Neuronal stem cell (in vitro differentiated cells): ENCODE data around the gene WFDC12. TPM values are rescaled to one million over a fixed set of nuclear protein-coding genes. Genes with fewer than 3 reads are reported as not detected.

Experiments used
- DNase-seq: peaks from one replicate; pipeline ENCODE4 v3.0.0-alpha.2; 2013; ENCODE audit warnings: low spot score
- H2AFZ ChIP-seq: one replicate; pipeline ENCODE4 v1.6.1; 2013; ENCODE audit warnings: mild to moderate bottlenecking, low read length, inconsistent platforms
- H2AK5ac ChIP-seq: 2 replicates; pipeline ENCODE4 v1.6.1; 2013; ENCODE audit warnings: low read depth, mild to moderate bottlenecking, inconsistent platforms, low read length, moderate library complexity, mixed read lengths
- H2BK120ac ChIP-seq: 2 replicates; pipeline ENCODE4 v1.6.1; 2013; ENCODE audit warnings: low read depth, mild to moderate bottlenecking, inconsistent platforms, low read length, moderate library complexity, mixed read lengths
- H2BK12ac ChIP-seq: one replicate; pipeline ENCODE4 v1.6.1; 2013; ENCODE audit warnings: low read length, inconsistent platforms
- H2BK15ac ChIP-seq: 2 replicates; pipeline ENCODE4 v1.6.1; 2013; ENCODE audit warnings: mild to moderate bottlenecking, low read length, inconsistent platforms, mixed read lengths
- H2BK5ac ChIP-seq: one replicate; pipeline ENCODE4 v1.6.1; 2013; ENCODE audit warnings: inconsistent platforms, mild to moderate bottlenecking, low read length, moderate library complexity
- H3K14ac ChIP-seq: one replicate; pipeline ENCODE4 v1.6.1; 2013; ENCODE audit warnings: low read length, inconsistent platforms
- H3K18ac ChIP-seq: 2 replicates; pipeline ENCODE4 v1.6.1; 2013; ENCODE audit warnings: low read length, inconsistent platforms
- H3K23ac ChIP-seq: 2 replicates; pipeline ENCODE4 v1.6.1; 2013; ENCODE audit warnings: low read depth, mild to moderate bottlenecking, mixed read lengths, low read length, inconsistent platforms; ENCODE audit not compliant: poor library complexity
- H3K27ac ChIP-seq: replicated peaks from 3 replicates; pipeline ENCODE4 v1.5.1; 2013; ENCODE audit warnings: low read length, inconsistent platforms
- H3K27me3 ChIP-seq, 3 experiments: 2 replicates each; pipeline ENCODE4 v1.6.1; 2013; ENCODE audit warnings: low read length in 3 of 3, mild to moderate bottlenecking in 2 of 3, inconsistent platforms in 1 of 3, low read depth in 1 of 3, mixed read lengths in 1 of 3, moderate library complexity in 1 of 3; ENCODE audit not compliant: control insufficient read depth in 3 of 3, insufficient read depth in 3 of 3
- H3K36me3 ChIP-seq, 2 donors: replicated peaks in 1 of 2; 2 replicates each; pipeline ENCODE4 v1.6.1; 2013; ENCODE audit warnings: low read length in 2 of 2; ENCODE audit not compliant: control insufficient read depth in 2 of 2, insufficient read depth in 2 of 2
- H3K4ac ChIP-seq: 2 replicates; pipeline ENCODE4 v1.6.1; 2013; ENCODE audit warnings: inconsistent platforms, mild to moderate bottlenecking, low read length, moderate library complexity
- H3K4me1 ChIP-seq, 2 donors: 1 replicate in 1 of 2; 2 replicates in 1 of 2; pipeline ENCODE4 v1.6.1; 2013; ENCODE audit warnings: low read length in 2 of 2, low read depth in 1 of 2; ENCODE audit not compliant: control insufficient read depth in 2 of 2, insufficient read depth in 1 of 2
- H3K4me2 ChIP-seq: one replicate; pipeline ENCODE4 v1.6.1; 2013; ENCODE audit warnings: mild to moderate bottlenecking, low read length, inconsistent platforms; ENCODE audit not compliant: insufficient read depth, poor library complexity, severe bottlenecking
- H3K4me3 ChIP-seq, 2 donors: 2 replicates each; pipeline ENCODE4 v1.5.1; 2013; ENCODE audit warnings: low read length in 2 of 2, mild to moderate bottlenecking in 2 of 2, inconsistent platforms in 1 of 2, moderate library complexity in 1 of 2
- H3K79me1 ChIP-seq: one replicate; pipeline ENCODE4 v1.6.1; 2013; ENCODE audit warnings: low read depth, mild to moderate bottlenecking, inconsistent platforms, low read length, moderate library complexity
- H3K9ac ChIP-seq: one replicate; pipeline ENCODE4 v1.6.1; 2013; ENCODE audit warnings: mild to moderate bottlenecking, low read depth, low read length, inconsistent platforms; ENCODE audit not compliant: poor library complexity
- H3K9me3 ChIP-seq, 2 donors: replicated peaks in 1 of 2; 2 replicates each; pipeline versions ENCODE3 to v1.6.1; 2013; ENCODE audit warnings: low read length in 2 of 2, mild to moderate bottlenecking in 2 of 2, inconsistent platforms in 1 of 2, low read depth in 1 of 2, mixed read lengths in 1 of 2, moderate library complexity in 1 of 2; ENCODE audit not compliant: control insufficient read depth in 2 of 2, insufficient read depth in 1 of 2
- H4K8ac ChIP-seq: one replicate; pipeline ENCODE4 v1.6.1; 2013; ENCODE audit warnings: low read depth, mild to moderate bottlenecking, inconsistent platforms, low read length, moderate library complexity
- H4K91ac ChIP-seq: one replicate; pipeline ENCODE4 v1.6.1; 2013; ENCODE audit warnings: low read length, low read depth, mild to moderate bottlenecking, inconsistent platforms; ENCODE audit not compliant: poor library complexity
- WGBS, 2 donors: extraction: QIAGEN DNeasy Blood & Tissue Kit; methylation state at CpG; one replicate each; pipeline ENCODE4 v1.1.7; 2013; ENCODE audit warnings: missing lambda C conversion rate in 2 of 2, mixed read lengths in 1 of 2; ENCODE audit not compliant: insufficient read length in 2 of 2, insufficient replicate concordance in 1 of 2; ENCODE audit errors: extremely low coverage in 2 of 2; 5-methylcytosine and 5-hydroxymethylcytosine counted together
- polyA plus RNA-seq, 2 experiments: library from polyadenylated mRNA; stranded (reverse); fragments of 200-250 nt; gene quantifications; one replicate each; pipeline ENCODE4 v1.2.3, GENCODE V29; 2013

Gene WFDC12, protein sequence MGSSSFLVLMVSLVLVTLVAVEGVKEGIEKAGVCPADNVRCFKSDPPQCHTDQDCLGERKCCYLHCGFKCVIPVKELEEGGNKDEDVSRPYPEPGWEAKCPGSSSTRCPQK
- not detected for polyA plus RNA-seq (2013, experiment 1 of 2)
- polyA plus RNA-seq (2013, experiment 2 of 2): not detected

DNA sequence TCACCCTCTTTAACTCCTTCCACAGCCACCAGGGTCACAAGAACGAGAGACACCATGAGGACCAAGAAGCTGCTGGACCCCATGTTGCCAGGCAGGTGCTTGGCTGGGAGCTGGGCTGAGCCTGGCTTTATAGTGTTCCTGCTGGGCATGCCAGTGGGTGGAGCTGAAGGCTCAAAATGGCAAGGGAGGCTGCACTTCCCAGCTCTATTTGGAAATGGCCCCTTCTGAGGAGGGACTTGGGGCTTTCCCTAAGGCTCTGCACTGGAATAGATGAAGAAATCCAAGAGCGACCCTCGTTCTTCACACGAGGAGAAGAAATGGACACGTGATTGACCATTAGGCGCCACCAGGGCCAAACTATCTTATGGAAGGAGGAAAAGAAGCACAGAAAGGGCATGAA lies at the start of gene WFDC12:
TSS of gene WFDC12 (minus strand) at position 101 of the 400 bp plus-strand sequence. CDS start at position 83, 18 bp downstream.
- H3K4ac ChIP-seq: no peak within 1 kb of the TSS
- H3K18ac ChIP-seq: peak within 1 kb of the TSS; percentile 44
- no peak within 1 kb of the TSS for H4K91ac ChIP-seq
- H3K79me1 ChIP-seq: no peaks in the 10 kb centered on the region
- H4K8ac ChIP-seq: no peak within 1 kb of the TSS
- no peak within 1 kb of the TSS for H2AK5ac ChIP-seq
- H3K27me3 ChIP-seq: no peaks in the 10 kb centered on the region
- no peak for DNase-seq
- H2BK15ac ChIP-seq: no peak within 1 kb of the TSS
- H3K36me3 ChIP-seq: no peaks in the 10 kb centered on the region
- H2AFZ ChIP-seq: no peak within 1 kb of the TSS
- H3K9ac ChIP-seq: no peak within 1 kb of the TSS
- H3K4me3 ChIP-seq: peak within 1 kb of the TSS in 1 of 2 donors; percentile 25
- H2BK120ac ChIP-seq: no peak within 1 kb of the TSS
- H3K4me1 ChIP-seq: no peaks in the 10 kb centered on the region
- WGBS, 2 donors: no CpG with 5 or more reads among the region's 6 CpGs
- H3K4me2 ChIP-seq: no peak within 1 kb of the TSS
- no peak within 1 kb of the TSS for H3K14ac ChIP-seq
- no peaks in the 10 kb centered on the region for H3K9me3 ChIP-seq
- H3K27ac ChIP-seq: no peak within 1 kb of the TSS
- no peak within 1 kb of the TSS for H2BK12ac ChIP-seq
- no peak within 1 kb of the TSS for H3K23ac ChIP-seq
- H2BK5ac ChIP-seq: peak within 1 kb of the TSS; percentile 45

DNA sequence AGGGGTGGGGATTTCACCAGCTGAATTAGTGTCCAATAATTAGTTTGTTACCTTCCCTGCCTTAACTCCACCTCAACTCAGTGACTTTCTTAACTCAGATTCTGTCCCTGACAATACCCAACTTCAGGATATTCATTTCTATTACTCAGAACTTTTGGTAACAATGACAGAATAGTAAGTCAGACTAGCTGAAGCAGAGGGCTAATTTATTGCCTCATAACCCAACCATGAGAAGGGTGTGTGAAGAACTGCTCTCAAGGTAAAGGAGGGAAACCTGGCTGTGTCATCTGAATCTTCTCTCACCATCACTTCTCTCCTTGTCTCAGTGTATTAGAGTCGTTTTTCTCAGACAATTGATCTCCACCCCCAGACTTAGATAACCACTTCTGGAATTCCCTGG lies 49.3 kb upstream of the WFDC12 start:
- no peak overlapping the region for H3K4me3 ChIP-seq
- H2BK5ac ChIP-seq: no peak overlapping the region
- H4K8ac ChIP-seq: no peak overlapping the region
- no peak overlapping the region for H2BK12ac ChIP-seq
- no peak overlapping the region for H3K4ac ChIP-seq
- H3K27me3 ChIP-seq: peaks cover 0 to 7% (median 0%) of the 10 kb centered on the region in 3 experiments
- H3K79me1 ChIP-seq: no peaks in the 10 kb centered on the region
- H2AK5ac ChIP-seq: no peak overlapping the region
- no CpG with 5 or more reads among the region's 1 CpG for WGBS, 2 donors
- H2BK120ac ChIP-seq: no peak overlapping the region
- H3K9ac ChIP-seq: no peak overlapping the region
- no peak overlapping the region for H3K23ac ChIP-seq
- no peak overlapping the region for H2AFZ ChIP-seq
- no peak overlapping the region for H3K4me2 ChIP-seq
- H3K14ac ChIP-seq: no peak overlapping the region
- peaks cover 0 to 2% of the 10 kb centered on the region in 2 donors for H3K9me3 ChIP-seq
- H4K91ac ChIP-seq: no peak overlapping the region
- H3K18ac ChIP-seq: no peak overlapping the region
- no peaks in the 10 kb centered on the region for H3K36me3 ChIP-seq
- no peak for DNase-seq
- H2BK15ac ChIP-seq: no peak overlapping the region
- H3K27ac ChIP-seq: no peak overlapping the region
- H3K4me1 ChIP-seq: no peaks in the 10 kb centered on the region

DNA sequence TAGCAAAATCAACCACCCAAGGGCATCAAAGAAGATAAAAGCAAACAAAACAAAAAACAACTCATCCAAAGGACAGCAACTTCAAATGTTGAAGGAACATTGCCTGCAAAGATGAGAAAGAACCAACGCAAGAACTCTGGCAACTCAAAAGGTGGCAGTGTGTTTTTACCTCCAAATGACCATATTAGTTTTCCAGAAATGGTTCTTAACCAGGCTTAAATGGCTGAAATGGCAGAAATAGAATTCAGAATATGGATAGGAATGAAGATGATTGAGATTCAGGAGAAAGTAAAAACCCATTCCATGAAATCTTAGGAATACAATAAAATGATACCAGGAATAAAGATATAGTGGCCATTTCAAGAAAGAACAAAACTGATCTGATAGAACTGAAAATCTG lies 40.6 kb upstream of the WFDC12 start:
- no peak overlapping the region for H2AFZ ChIP-seq
- no peak overlapping the region for H2BK15ac ChIP-seq
- no peaks in the 10 kb centered on the region for H3K4me1 ChIP-seq
- H3K9me3 ChIP-seq: peaks cover 3 to 4% of the 10 kb centered on the region in 2 donors
- H3K4me2 ChIP-seq: no peak overlapping the region
- H3K9ac ChIP-seq: no peak overlapping the region
- no peak overlapping the region for H3K4ac ChIP-seq
- H3K36me3 ChIP-seq: no peaks in the 10 kb centered on the region
- H3K4me3 ChIP-seq: no peak overlapping the region
- H3K23ac ChIP-seq: no peak overlapping the region
- no peak overlapping the region for H2BK120ac ChIP-seq
- no peaks in the 10 kb centered on the region for H3K79me1 ChIP-seq
- H3K14ac ChIP-seq: no peak overlapping the region
- no peak overlapping the region for H4K91ac ChIP-seq
- no CpG with 5 or more reads among the region's 1 CpG for WGBS, 2 donors
- no peak overlapping the region for H3K27ac ChIP-seq
- no peak overlapping the region for H3K18ac ChIP-seq
- no peak for DNase-seq
- no peak overlapping the region for H2BK5ac ChIP-seq
- no peaks in the 10 kb centered on the region for H3K27me3 ChIP-seq
- H2BK12ac ChIP-seq: no peak overlapping the region
- H4K8ac ChIP-seq: no peak overlapping the region
- no peak overlapping the region for H2AK5ac ChIP-seq

DNA sequence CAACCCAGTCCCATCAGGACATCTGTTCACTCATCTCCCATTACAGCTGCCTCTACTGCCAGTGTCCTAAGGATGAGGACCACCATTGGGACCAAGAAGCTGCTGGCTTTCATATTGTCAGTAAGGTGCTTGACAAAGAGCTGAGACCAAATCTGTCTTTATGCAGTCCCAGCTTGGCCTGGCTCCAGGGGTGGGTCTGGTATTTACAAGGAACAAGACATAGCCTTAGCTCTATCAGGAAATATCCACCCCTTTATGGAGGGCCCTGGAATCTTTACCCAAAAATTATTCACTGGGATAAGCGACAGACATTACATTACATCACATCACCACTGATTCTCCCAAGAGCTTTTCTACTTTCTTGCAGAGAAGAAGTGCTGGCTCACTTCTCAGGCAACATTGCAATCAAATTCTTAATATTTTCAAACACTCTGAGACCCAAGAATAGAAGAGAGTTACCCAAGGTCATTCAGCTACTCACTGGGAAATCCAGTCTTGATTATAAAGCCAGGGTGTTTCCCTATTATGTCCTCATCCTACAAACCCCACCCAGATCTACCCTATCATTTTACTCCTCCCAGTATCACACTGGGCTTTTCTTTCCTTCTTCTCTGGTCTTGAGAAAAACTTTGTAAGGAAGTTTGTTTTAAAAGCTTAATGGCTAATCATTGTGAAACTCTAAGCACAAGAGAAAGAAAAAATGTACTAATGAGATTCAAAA lies 39.0 kb upstream of the WFDC12 start:
- no peaks in the 10 kb centered on the region for H3K4me1 ChIP-seq
- H3K4me2 ChIP-seq: no peak overlapping the region
- H3K4ac ChIP-seq: no peak overlapping the region
- no peak overlapping the region for H3K23ac ChIP-seq
- H2AFZ ChIP-seq: no peak overlapping the region
- no peak overlapping the region for H3K9ac ChIP-seq
- WGBS, 2 donors: no CpG with 5 or more reads among the region's 1 CpG
- peaks cover 3 to 4% of the 10 kb centered on the region in 2 donors for H3K9me3 ChIP-seq
- no peak overlapping the region for H4K8ac ChIP-seq
- H2AK5ac ChIP-seq: no peak overlapping the region
- DNase-seq: no peak
- no peak overlapping the region for H2BK120ac ChIP-seq
- no peak overlapping the region for H3K4me3 ChIP-seq
- H4K91ac ChIP-seq: no peak overlapping the region
- no peak overlapping the region for H2BK15ac ChIP-seq
- no peak overlapping the region for H3K14ac ChIP-seq
- H2BK5ac ChIP-seq: no peak overlapping the region
- H3K27me3 ChIP-seq: no peaks in the 10 kb centered on the region
- no peaks in the 10 kb centered on the region for H3K79me1 ChIP-seq
- no peak overlapping the region for H3K18ac ChIP-seq
- H3K36me3 ChIP-seq: no peaks in the 10 kb centered on the region
- H2BK12ac ChIP-seq: no peak overlapping the region
- no peak overlapping the region for H3K27ac ChIP-seq
